Neuronal stem cell (in vitro differentiated cells): ENCODE data around the gene ERICH6.

Experiments
- DNase-seq: peaks from one replicate; pipeline ENCODE4 v3.0.0-alpha.2; 2013; ENCODE audit warnings: low spot score
- H2AFZ ChIP-seq: one replicate; pipeline ENCODE4 v1.6.1; 2013; ENCODE audit warnings: mild to moderate bottlenecking, low read length, inconsistent platforms
- H2AK5ac ChIP-seq: 2 replicates; pipeline ENCODE4 v1.6.1; 2013; ENCODE audit warnings: low read depth, mild to moderate bottlenecking, inconsistent platforms, low read length, moderate library complexity, mixed read lengths
- H2BK120ac ChIP-seq: 2 replicates; pipeline ENCODE4 v1.6.1; 2013; ENCODE audit warnings: low read depth, mild to moderate bottlenecking, inconsistent platforms, low read length, moderate library complexity, mixed read lengths
- H2BK12ac ChIP-seq: one replicate; pipeline ENCODE4 v1.6.1; 2013; ENCODE audit warnings: low read length, inconsistent platforms
- H2BK15ac ChIP-seq: 2 replicates; pipeline ENCODE4 v1.6.1; 2013; ENCODE audit warnings: mild to moderate bottlenecking, low read length, inconsistent platforms, mixed read lengths
- H2BK5ac ChIP-seq: one replicate; pipeline ENCODE4 v1.6.1; 2013; ENCODE audit warnings: inconsistent platforms, mild to moderate bottlenecking, low read length, moderate library complexity
- H3K14ac ChIP-seq: one replicate; pipeline ENCODE4 v1.6.1; 2013; ENCODE audit warnings: low read length, inconsistent platforms
- H3K18ac ChIP-seq: 2 replicates; pipeline ENCODE4 v1.6.1; 2013; ENCODE audit warnings: low read length, inconsistent platforms
- H3K23ac ChIP-seq: 2 replicates; pipeline ENCODE4 v1.6.1; 2013; ENCODE audit warnings: low read depth, mild to moderate bottlenecking, mixed read lengths, low read length, inconsistent platforms; ENCODE audit not compliant: poor library complexity
- H3K27ac ChIP-seq: replicated peaks from 3 replicates; pipeline ENCODE4 v1.5.1; 2013; ENCODE audit warnings: low read length, inconsistent platforms
- H3K27me3 ChIP-seq, 3 experiments: 2 replicates each; pipeline ENCODE4 v1.6.1; 2013; ENCODE audit warnings: low read length in 3 of 3, mild to moderate bottlenecking in 2 of 3, inconsistent platforms in 1 of 3, low read depth in 1 of 3, mixed read lengths in 1 of 3, moderate library complexity in 1 of 3; ENCODE audit not compliant: control insufficient read depth in 3 of 3, insufficient read depth in 3 of 3
- H3K36me3 ChIP-seq, 2 donors: replicated peaks in 1 of 2; 2 replicates each; pipeline ENCODE4 v1.6.1; 2013; ENCODE audit warnings: low read length in 2 of 2; ENCODE audit not compliant: control insufficient read depth in 2 of 2, insufficient read depth in 2 of 2
- H3K4ac ChIP-seq: 2 replicates; pipeline ENCODE4 v1.6.1; 2013; ENCODE audit warnings: inconsistent platforms, mild to moderate bottlenecking, low read length, moderate library complexity
- H3K4me1 ChIP-seq, 2 donors: 1 replicate in 1 of 2; 2 replicates in 1 of 2; pipeline ENCODE4 v1.6.1; 2013; ENCODE audit warnings: low read length in 2 of 2, low read depth in 1 of 2; ENCODE audit not compliant: control insufficient read depth in 2 of 2, insufficient read depth in 1 of 2
- H3K4me2 ChIP-seq: one replicate; pipeline ENCODE4 v1.6.1; 2013; ENCODE audit warnings: mild to moderate bottlenecking, low read length, inconsistent platforms; ENCODE audit not compliant: insufficient read depth, poor library complexity, severe bottlenecking
- H3K4me3 ChIP-seq, 2 donors: 2 replicates each; pipeline ENCODE4 v1.5.1; 2013; ENCODE audit warnings: low read length in 2 of 2, mild to moderate bottlenecking in 2 of 2, inconsistent platforms in 1 of 2, moderate library complexity in 1 of 2
- H3K79me1 ChIP-seq: one replicate; pipeline ENCODE4 v1.6.1; 2013; ENCODE audit warnings: low read depth, mild to moderate bottlenecking, inconsistent platforms, low read length, moderate library complexity
- H3K9ac ChIP-seq: one replicate; pipeline ENCODE4 v1.6.1; 2013; ENCODE audit warnings: mild to moderate bottlenecking, low read depth, low read length, inconsistent platforms; ENCODE audit not compliant: poor library complexity
- H3K9me3 ChIP-seq, 2 donors: replicated peaks in 1 of 2; 2 replicates each; pipeline versions ENCODE3 to v1.6.1; 2013; ENCODE audit warnings: low read length in 2 of 2, mild to moderate bottlenecking in 2 of 2, inconsistent platforms in 1 of 2, low read depth in 1 of 2, mixed read lengths in 1 of 2, moderate library complexity in 1 of 2; ENCODE audit not compliant: control insufficient read depth in 2 of 2, insufficient read depth in 1 of 2
- H4K8ac ChIP-seq: one replicate; pipeline ENCODE4 v1.6.1; 2013; ENCODE audit warnings: low read depth, mild to moderate bottlenecking, inconsistent platforms, low read length, moderate library complexity
- H4K91ac ChIP-seq: one replicate; pipeline ENCODE4 v1.6.1; 2013; ENCODE audit warnings: low read length, low read depth, mild to moderate bottlenecking, inconsistent platforms; ENCODE audit not compliant: poor library complexity
- WGBS, 2 donors: extraction: QIAGEN DNeasy Blood & Tissue Kit; methylation state at CpG; one replicate each; pipeline ENCODE4 v1.1.7; 2013; ENCODE audit warnings: missing lambda C conversion rate in 2 of 2, mixed read lengths in 1 of 2; ENCODE audit not compliant: insufficient read length in 2 of 2, insufficient replicate concordance in 1 of 2; ENCODE audit errors: extremely low coverage in 2 of 2; 5-methylcytosine and 5-hydroxymethylcytosine counted together

ERICH6 gene

GRCh38 chr3:150747886-150748683 lies 44.4 kb upstream of the ERICH6 start:
- peaks cover 0 to 2% of the 10 kb centered on the region in 2 donors for H3K4me1 ChIP-seq
- DNase-seq, result no peak
- no CpG with 5 or more reads among the region's 5 CpGs for WGBS, 2 donors

DNA sequence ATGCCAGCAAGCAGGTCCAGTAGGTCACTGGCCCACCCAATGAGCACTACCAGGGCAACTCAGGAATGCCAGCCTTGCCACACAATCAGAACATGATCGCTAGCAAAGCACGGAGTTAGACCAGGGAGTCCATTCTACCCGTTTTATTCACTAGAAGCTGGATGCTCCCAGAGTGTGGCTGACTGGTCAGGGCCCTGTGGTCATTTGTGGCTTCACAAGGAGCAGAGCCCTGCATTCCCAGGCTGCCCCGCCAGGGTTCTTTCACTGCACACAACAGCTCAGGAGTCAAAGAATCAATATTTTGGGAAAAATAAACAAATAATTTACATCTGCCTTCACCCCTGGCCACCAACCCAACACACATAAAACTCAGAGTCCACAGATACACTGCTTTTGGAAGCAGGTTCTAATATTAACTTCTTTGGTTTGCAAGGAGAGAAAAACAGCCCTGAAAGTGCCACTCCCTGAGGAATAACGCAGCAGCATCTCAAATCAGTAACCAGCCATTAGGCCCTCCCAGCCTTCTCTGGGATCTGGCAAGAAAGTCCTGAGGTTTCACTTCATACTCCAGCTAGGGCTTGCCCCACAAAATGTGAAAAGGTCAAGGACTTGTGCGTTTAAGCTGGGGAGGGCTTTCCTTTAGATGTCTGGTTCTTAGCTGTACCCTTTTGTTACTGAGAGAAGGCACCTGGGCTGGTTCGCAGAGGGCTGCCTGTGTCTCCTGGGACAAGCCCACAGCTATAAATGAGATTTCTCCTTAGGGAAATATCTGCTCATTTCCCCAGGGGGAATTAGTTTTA lies 43.3 kb upstream of the ERICH6 start:
- H2AK5ac ChIP-seq, result no peak overlapping the region
- H3K27ac ChIP-seq, result no peak overlapping the region
- no peak overlapping the region for H3K9ac ChIP-seq
- no peak overlapping the region for H3K4me3 ChIP-seq
- no peak overlapping the region for H2BK15ac ChIP-seq
- no peaks in the 10 kb centered on the region for H3K79me1 ChIP-seq
- H4K8ac ChIP-seq, result no peak overlapping the region
- H2BK5ac ChIP-seq, result no peak overlapping the region
- no peak overlapping the region for H3K23ac ChIP-seq
- H3K36me3 ChIP-seq, result peaks cover 0 to 2% of the 10 kb centered on the region in 2 donors
- H4K91ac ChIP-seq, result no peak overlapping the region
- no peak overlapping the region for H2BK12ac ChIP-seq
- no peaks in the 10 kb centered on the region for H3K27me3 ChIP-seq
- WGBS, 2 donors, result no CpG with 5 or more reads among the region's 7 CpGs
- no peak overlapping the region for H3K18ac ChIP-seq
- H3K4me1 ChIP-seq, result peaks cover 0 to 2% of the 10 kb centered on the region in 2 donors
- no peak for DNase-seq
- no peak overlapping the region for H3K14ac ChIP-seq
- H3K4me2 ChIP-seq, result no peak overlapping the region
- no peak overlapping the region for H3K4ac ChIP-seq
- H3K9me3 ChIP-seq, result no peaks in the 10 kb centered on the region
- no peak overlapping the region for H2BK120ac ChIP-seq
- no peak overlapping the region for H2AFZ ChIP-seq

More at GRCh38 chr3:150747886-150748683, 44.4 kb upstream of the ERICH6 start:
- no peak overlapping the region for H2BK120ac ChIP-seq
- no peak overlapping the region for H2BK5ac ChIP-seq
- no peak overlapping the region for H2AK5ac ChIP-seq
- no peak overlapping the region for H3K18ac ChIP-seq
- no peak overlapping the region for H2BK12ac ChIP-seq
- no peak overlapping the region for H3K27ac ChIP-seq
- H3K79me1 ChIP-seq, result peaks cover 2% of the 10 kb centered on the region
- H3K27me3 ChIP-seq, result no peaks in the 10 kb centered on the region
- H3K9ac ChIP-seq, result no peak overlapping the region
- H3K23ac ChIP-seq, result no peak overlapping the region
- no peaks in the 10 kb centered on the region for H3K9me3 ChIP-seq
- no peak overlapping the region for H4K8ac ChIP-seq
- no peaks in the 10 kb centered on the region for H3K36me3 ChIP-seq
- no peak overlapping the region for H3K4ac ChIP-seq
- H4K91ac ChIP-seq, result no peak overlapping the region
- H3K4me3 ChIP-seq, result no peak overlapping the region
- H2AFZ ChIP-seq, result no peak overlapping the region
- no peak overlapping the region for H2BK15ac ChIP-seq
- no peak overlapping the region for H3K14ac ChIP-seq
- no peak overlapping the region for H3K4me2 ChIP-seq

- no CpG with 5 or more reads among the region's 3 CpGs for WGBS, 2 donors
- peaks cover 2 to 5% of the 10 kb centered on the region in 2 donors for H3K36me3 ChIP-seq
- H3K27ac ChIP-seq, result no peak overlapping the region
- H3K79me1 ChIP-seq, result no peaks in the 10 kb centered on the region
- H2BK5ac ChIP-seq, result no peak overlapping the region
- H3K18ac ChIP-seq, result no peak overlapping the region
- no peak overlapping the region for H4K8ac ChIP-seq
- no peak overlapping the region for H3K14ac ChIP-seq
- no peak for DNase-seq
- H3K27me3 ChIP-seq, result no peaks in the 10 kb centered on the region
- H2AFZ ChIP-seq, result no peak overlapping the region
- no peak overlapping the region for H2BK15ac ChIP-seq
- no peak overlapping the region for H2AK5ac ChIP-seq
- H4K91ac ChIP-seq, result no peak overlapping the region
- H3K9me3 ChIP-seq, result no peaks in the 10 kb centered on the region
- H3K4me1 ChIP-seq, result peaks cover 2 to 3% of the 10 kb centered on the region in 2 donors
- no peak overlapping the region for H3K4ac ChIP-seq
- no peak overlapping the region for H3K23ac ChIP-seq
- no peak overlapping the region for H3K4me3 ChIP-seq
- H2BK12ac ChIP-seq, result no peak overlapping the region
- no peak overlapping the region for H3K4me2 ChIP-seq
- H3K9ac ChIP-seq, result no peak overlapping the region
- H2BK120ac ChIP-seq, result no peak overlapping the region
Measured at GRCh38 chr3:150745832-150746231, 42.1 kb upstream of the ERICH6 start.

GRCh38 chr3:150744919-150745211 lies 41.1 kb upstream of the ERICH6 start:
- no peak for DNase-seq
- WGBS, 2 donors, result no CpG with 5 or more reads among the region's 1 CpG
- no peak overlapping the region for H3K9ac ChIP-seq
- no peak overlapping the region for H3K4ac ChIP-seq
- H3K9me3 ChIP-seq, result no peaks in the 10 kb centered on the region
- H4K91ac ChIP-seq, result no peak overlapping the region
- no peak overlapping the region for H2BK12ac ChIP-seq
- H3K79me1 ChIP-seq, result no peaks in the 10 kb centered on the region
- no peak overlapping the region for H3K4me2 ChIP-seq
- no peak overlapping the region for H2BK15ac ChIP-seq
- H3K4me1 ChIP-seq, result peaks cover 2 to 3% of the 10 kb centered on the region in 2 donors
- no peak overlapping the region for H4K8ac ChIP-seq
- no peak overlapping the region for H2AFZ ChIP-seq
- no peak overlapping the region for H2BK5ac ChIP-seq
- no peak overlapping the region for H3K18ac ChIP-seq
- H3K27me3 ChIP-seq, result no peaks in the 10 kb centered on the region
- no peak overlapping the region for H2BK120ac ChIP-seq
- no peak overlapping the region for H3K4me3 ChIP-seq
- no peak overlapping the region for H3K27ac ChIP-seq
- H3K36me3 ChIP-seq, result peaks cover 2 to 7% of the 10 kb centered on the region in 2 donors
- H2AK5ac ChIP-seq, result no peak overlapping the region
- H3K23ac ChIP-seq, result no peak overlapping the region
- H3K14ac ChIP-seq, result no peak overlapping the region
